Activated CD8-positive, alpha-beta memory T cell treated with anti-CD3 and anti-CD28 coated beads for 36 hours (primary cell): ENCODE measurements around the gene STAC2. TPM values are rescaled to one million over a fixed set of nuclear protein-coding genes. Genes with fewer than 3 reads are reported as not detected.
"Not testable (repeated sequence)": the region's sequence is repeated elsewhere in the genome, so short reads cannot be mapped to it uniquely, and the experiment has no call there.

Experiments used
- CTCF ChIA-PET: fragments of 350-600 bp; sonication (Branson Sonifier 250); formaldehyde crosslinking; loops from one replicate; lab custom pipeline; 2021; ENCODE audit warnings: antibody characterized with exemption; lab: Charles Lee
- POLR2A ChIA-PET: fragments of 350-600 bp; sonication (Branson Sonifier 250); formaldehyde crosslinking; loops from one replicate; lab custom pipeline; 2021; ENCODE audit warnings: antibody characterized with exemption; lab: Charles Lee
- total RNA-seq, 2 experiments: library from RNA; stranded (reverse); gene quantifications; one replicate each; pipeline ENCODE4 v1.2.3, GENCODE V29; 2021

The STAC2 gene, protein sequence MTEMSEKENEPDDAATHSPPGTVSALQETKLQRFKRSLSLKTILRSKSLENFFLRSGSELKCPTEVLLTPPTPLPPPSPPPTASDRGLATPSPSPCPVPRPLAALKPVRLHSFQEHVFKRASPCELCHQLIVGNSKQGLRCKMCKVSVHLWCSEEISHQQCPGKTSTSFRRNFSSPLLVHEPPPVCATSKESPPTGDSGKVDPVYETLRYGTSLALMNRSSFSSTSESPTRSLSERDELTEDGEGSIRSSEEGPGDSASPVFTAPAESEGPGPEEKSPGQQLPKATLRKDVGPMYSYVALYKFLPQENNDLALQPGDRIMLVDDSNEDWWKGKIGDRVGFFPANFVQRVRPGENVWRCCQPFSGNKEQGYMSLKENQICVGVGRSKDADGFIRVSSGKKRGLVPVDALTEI
- total RNA-seq, result not detected

DNA sequence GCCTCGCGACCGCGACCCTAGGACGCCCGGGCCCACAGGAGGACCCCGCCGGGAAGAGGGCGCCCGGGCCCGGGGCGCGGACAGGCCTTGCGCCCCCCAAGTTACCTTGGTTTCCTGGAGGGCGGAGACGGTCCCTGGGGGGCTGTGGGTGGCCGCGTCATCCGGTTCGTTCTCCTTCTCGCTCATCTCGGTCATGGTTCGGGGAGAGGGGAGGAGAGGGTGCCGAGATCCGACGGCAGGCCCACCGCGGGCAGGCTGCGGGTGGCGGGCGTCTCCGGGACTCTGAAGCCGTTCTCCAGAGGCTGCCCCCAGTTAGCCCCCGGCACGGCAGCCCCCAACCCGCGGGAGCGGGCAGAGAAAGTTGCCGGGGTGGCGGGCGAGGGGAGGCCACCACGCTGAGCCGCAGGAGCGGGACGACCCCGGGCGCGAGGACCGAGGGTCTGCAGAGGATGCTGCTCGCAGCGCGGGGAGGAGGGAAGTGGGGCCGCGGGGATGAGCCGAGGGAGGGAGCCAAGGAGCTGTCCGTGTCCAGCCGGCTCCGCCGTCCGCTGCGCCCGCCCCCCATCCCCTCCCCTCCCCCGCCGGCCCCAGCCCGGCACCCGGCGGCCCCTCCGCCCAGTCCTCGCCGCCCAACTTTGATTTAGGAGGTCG lies at the start of gene STAC2:
TSS of gene STAC2 (minus strand) at position 638 of the 651 bp plus-strand sequence. CDS start at position 195, 443 bp downstream.
- CTCF ChIA-PET, result interaction anchor here (1.2 to 1.3 kb wide), 2 partner anchors 10 to 13 kb away, joined by 4 to 6 read pairs; no protein-coding TSS in a partner anchor
- POLR2A ChIA-PET, result no interaction called here

DNA sequence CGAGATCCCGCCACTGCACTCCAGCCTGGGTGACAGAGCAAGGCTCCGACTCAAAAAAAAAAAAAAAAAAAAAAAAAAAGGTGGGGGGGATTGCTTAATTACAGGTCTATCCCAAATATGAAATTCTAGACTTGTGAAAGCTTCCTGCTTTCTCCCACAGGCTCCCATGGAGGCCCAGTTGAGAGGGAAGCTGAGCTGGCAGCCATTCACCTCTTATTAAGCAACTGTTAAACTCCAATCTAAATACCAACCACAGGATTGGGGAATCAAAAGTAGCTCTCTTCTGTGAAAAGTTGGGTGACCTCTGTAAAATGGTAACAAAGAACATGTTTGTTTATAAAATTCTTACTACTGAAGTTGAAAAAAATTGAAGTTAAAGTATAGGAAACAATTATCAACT lies 45.8 kb upstream of the STAC2 start:
- POLR2A ChIA-PET, result no interaction called here
- CTCF ChIA-PET, result interaction anchor here (0.7 kb wide), 1 partner anchor 156 kb away, joined by 7 read pairs; no protein-coding TSS in a partner anchor

- ChIA-PET POLR2A (no interaction called here), CTCF (interaction anchor here (0.9 to 1.1 kb wide), 2 partner anchors 61 to 123 kb away, joined by 4 read pairs; no protein-coding TSS in a partner anchor)
These were observed 45.2 kb upstream of the STAC2 start for GRCh38 chr17:39270923-39271322.

DNA sequence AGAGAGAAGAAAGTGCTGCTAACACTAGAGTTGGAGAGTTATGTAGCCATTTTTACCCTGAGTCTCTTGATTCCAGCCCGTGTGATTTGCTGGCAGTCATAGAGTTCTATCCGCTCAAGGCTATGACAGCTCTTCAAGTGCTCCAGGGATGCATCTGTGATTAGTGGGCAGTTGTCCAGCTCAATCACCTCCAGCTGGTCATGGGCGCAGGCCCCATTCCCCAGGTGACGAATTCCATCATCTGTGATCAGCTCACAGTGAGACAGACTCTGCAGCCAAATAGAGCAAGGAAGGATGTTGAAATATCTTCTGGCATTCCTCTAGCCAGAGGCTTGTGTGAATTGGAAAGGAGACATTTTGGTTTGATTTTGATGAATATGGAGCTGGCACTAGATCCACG lies 38.4 kb upstream of the STAC2 start:
- ChIA-PET POLR2A (no interaction called here), CTCF (interaction anchor here (1.7 kb wide), 1 partner anchor 57 kb away, joined by 4 read pairs; no protein-coding TSS in a partner anchor)

DNA sequence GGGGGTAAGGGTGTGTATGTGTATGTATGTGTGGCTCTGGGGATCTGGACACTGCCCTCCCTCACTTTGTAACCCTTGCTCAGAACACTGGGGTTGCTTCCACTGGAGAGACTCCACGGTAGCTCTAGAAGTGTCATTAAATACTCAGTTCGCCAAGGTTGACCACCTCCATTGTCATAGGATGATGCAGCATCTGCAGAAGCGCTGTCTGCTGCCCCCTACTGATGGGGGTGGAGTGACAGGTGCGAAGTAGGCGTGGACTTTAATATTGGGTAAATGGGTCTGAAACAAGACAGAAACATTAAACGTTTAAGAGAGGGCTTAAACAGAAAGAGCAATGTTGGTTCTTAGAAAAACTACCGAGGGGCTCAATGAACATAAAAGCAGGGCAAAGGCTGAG lies 35.5 kb upstream of the STAC2 start:
- POLR2A ChIA-PET, result no interaction called here
- CTCF ChIA-PET, result interaction anchor here (0.6 kb wide), 1 partner anchor 120 kb away, joined by 3 read pairs; no protein-coding TSS in a partner anchor

DNA sequence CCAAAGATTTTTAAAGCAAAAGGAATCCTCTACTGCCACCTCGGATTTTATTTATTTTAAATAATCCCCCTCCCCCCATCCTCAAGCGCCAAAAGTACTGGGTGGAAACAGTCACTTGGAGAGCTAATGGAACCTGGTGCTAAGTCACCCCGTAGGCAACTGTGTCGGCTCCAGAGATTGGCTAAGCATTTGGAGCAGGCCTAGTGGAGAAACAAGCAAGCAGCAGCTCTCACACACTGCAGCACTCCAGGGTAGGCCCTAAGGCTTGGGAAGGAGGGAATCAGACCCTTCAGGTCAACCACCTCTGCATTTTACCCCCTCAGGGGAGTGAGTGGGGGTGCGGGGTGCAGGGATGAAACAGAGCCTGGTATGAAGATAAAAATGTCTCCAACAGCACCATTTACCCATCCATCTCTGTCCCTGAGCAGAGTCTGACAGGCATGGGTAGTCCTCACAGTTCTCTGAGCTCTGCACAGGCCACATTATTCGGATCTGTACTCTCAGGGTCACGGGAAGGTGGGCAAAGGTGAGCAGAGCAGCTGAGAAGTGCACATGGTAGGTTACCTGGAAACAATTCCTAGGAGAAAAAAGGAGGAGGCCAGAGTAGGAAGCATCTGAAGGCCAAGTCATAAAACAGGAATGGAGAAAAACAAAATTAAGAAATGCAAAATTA lies 27.2 kb upstream of the STAC2 start:
- POLR2A ChIA-PET, result no interaction called here

GRCh38 chr17:39251997-39252396 lies 26.3 kb upstream of the STAC2 start:
- ChIA-PET CTCF (interaction anchor here (0.6 to 1.6 kb wide), 2 partner anchors 45 to 369 kb away, joined by 3 to 6 read pairs; no protein-coding TSS in a partner anchor), POLR2A (no interaction called here)

More for the DNA sequence above, 27.2 kb upstream of the STAC2 start:
- CTCF ChIA-PET, result interaction anchor here (1.0 to 1.6 kb wide), 3 partner anchors 9 to 46 kb away, joined by 4 to 6 read pairs (median 5); no protein-coding TSS in a partner anchor

GRCh38 chr17:39250076-39250475 lies 24.3 kb upstream of the STAC2 start:
- POLR2A ChIA-PET, result not testable (repeated sequence)
- CTCF ChIA-PET, result interaction anchor here (0.6 to 2.8 kb wide), 3 partner anchors 11 to 144 kb away, joined by 3 to 9 read pairs (median 4); no protein-coding TSS in a partner anchor

- ChIA-PET POLR2A (interaction anchor here (0.9 kb wide), 1 partner anchor 39 kb away, joined by 3 read pairs; no protein-coding TSS in a partner anchor), CTCF (interaction anchor here (0.5 to 3.7 kb wide), 5 partner anchors 10 to 262 kb away, joined by 3 to 65 read pairs (median 3); no protein-coding TSS in a partner anchor)
These were observed 20.5 kb upstream of the STAC2 start for GRCh38 chr17:39246274-39246673.

DNA sequence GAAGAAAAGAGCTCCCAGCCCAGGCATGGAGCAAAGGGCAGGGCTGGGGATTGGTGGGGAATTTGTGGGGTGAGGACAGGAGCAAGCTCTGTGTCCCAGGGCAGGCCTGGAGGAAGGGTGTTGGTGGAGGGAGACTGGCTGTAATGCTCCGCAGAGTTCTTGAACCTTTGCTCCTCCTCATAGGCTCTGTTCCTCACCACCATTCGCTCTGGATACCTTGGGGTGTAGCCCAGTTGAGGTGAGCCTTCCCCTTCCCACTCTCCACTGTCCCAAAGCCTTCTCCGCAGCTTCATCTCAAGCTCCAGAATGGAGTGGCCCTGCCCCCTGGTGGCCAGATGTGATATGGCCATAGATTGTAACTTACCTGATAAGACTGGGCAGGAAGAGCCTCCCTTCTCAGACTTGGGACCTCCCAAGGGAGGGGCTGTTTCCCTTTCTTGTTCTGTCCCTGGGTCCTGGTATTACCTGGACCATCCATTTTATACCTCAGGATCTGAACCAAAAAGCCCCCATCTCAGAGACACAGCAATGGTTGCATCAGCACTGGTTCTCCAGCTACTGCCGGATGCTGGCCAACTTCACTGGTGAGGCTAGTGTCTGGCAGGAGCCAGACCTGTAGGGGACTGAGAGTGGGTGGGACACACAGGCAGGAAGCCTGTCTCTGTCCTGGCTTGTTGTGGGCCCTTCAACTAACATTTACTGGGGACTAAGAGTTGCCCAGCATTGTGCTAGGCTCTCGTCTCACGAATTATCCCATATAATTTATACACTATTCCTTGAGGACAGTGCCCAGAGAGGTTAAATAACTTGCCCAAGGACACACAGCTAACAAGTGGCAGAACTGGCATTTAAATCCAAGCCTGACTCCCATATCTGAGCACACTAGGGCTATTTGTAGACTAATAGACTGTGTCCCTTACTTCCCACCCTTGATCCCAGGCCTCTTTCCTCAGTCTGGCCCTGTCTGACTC lies 19.1 kb upstream of the STAC2 start:
- CTCF ChIA-PET, result interaction anchor here (0.6 to 3.7 kb wide), 27 partner anchors 9 to 979 kb away, joined by 3 to 65 read pairs (median 4); partner anchors contain the start of gene RPL19

DNA sequence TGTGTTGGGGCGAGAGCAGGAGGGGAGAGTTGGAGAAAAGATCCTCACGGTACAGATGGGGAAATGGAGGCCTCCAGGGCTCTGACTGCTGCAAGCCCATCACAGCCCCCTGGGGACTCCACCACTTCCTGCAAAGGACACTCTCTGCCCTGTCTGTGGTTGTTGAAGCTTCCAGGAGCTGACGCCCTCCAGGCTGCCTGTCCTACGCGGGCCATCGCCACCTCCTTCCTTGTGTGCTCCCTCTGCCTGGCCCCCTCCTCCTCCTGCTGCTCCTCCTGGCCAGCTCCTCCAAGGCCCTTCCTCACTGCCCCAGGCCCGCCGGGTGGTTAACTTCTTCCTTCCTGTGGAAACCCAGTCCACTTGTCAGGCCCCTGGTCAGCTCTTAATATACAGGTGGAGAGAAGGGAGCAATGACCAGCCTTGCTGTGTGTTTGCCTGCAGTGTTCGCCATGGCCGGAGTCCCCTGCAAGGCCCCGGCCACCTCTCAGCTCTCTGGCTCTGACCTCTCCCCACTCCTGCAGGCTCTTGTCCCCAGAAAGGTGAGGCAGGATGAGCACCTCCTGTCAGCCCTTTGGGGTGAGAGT lies 18.4 kb upstream of the STAC2 start:
- ChIA-PET CTCF (interaction anchor here (0.6 to 3.7 kb wide), 25 partner anchors 8 to 978 kb away, joined by 3 to 65 read pairs (median 4); partner anchors contain the start of gene RPL19), POLR2A (interaction anchor here (0.5 to 1.2 kb wide), 5 partner anchors 13 to 360 kb away, joined by 3 to 6 read pairs (median 3); no protein-coding TSS in a partner anchor)

More for the DNA sequence above, 19.1 kb upstream of the STAC2 start:
- POLR2A ChIA-PET, result interaction anchor here (0.5 to 1.2 kb wide), 6 partner anchors 38 to 376 kb away, joined by 3 to 6 read pairs (median 3); no protein-coding TSS in a partner anchor

DNA sequence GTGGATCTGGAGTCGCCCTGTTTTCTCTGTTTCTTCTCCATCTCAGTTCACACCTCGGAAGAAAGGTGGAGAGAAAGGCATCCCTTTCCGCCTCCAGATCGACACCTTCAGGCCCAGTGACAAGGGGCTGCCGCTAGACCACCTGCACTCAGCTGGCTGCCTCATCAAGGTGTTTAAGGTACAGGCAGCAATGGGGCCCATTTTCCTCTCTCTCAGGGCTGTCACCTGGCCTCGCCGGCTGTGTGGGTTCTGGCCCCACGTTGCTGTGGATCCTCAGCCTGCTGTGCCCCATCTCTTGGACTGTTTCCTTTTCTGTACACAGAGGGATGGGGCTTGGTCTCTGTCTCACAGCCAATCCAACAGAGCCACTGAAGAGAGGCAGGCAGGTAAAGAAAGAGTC lies 17.4 kb upstream of the STAC2 start:
- ChIA-PET POLR2A (no interaction called here), CTCF (interaction anchor here (0.7 to 13.6 kb wide), 4 partner anchors 10 to 131 kb away, joined by 4 to 205 read pairs (median 9); no protein-coding TSS in a partner anchor)

GRCh38 chr17:39240631-39241030 lies 14.9 kb upstream of the STAC2 start:
- POLR2A ChIA-PET, result no interaction called here
- CTCF ChIA-PET, result interaction anchor here (2.9 to 13.6 kb wide), 2 partner anchors 9 to 34 kb away, joined by 14 to 205 read pairs; no protein-coding TSS in a partner anchor

GRCh38 chr17:39239640-39240314 lies 14.0 kb upstream of the STAC2 start:
- ChIA-PET CTCF (interaction anchor here (0.6 to 13.6 kb wide), 5 partner anchors 9 to 257 kb away, joined by 3 to 205 read pairs (median 4); no protein-coding TSS in a partner anchor), POLR2A (no interaction called here)

DNA sequence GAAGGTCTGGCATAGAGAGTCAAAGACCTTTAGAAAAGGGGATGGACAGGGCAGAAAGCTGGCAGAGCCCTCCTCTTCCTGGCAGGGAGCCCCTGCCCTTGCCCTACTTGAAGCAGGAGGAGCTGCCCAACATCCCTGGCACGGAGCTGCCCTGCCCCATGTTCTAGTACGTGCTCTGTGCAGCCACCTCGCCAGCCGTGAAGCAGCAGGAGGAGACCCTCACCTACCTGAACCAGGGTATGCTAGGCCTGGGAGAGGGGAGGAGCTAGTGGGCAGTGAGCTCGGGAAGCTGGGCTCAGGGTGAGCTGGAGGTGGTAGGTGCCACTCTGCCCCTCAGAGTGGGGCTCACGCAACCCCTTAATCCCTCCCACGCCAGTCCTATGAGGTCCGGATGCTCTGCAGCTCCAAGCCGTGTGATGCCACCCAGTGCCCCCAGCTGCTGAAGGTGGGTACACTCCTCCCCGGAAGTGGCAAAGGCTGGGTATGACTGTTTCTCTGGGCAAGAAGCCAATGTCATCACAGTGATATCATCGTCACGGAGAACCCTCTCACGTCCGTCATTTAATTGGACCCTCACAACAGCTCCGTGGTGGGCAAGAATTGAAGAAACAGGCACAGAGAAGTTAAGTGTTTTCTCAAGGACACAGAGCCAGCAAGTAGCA lies 12.7 kb upstream of the STAC2 start:
- ChIA-PET CTCF (interaction anchor here (0.9 to 13.6 kb wide), 7 partner anchors 10 to 85 kb away, joined by 3 to 205 read pairs (median 4); partner anchors contain the start of genes RPL19 and STAC2), POLR2A (interaction anchor here (0.6 to 1.1 kb wide), 3 partner anchors 11 to 340 kb away, joined by 3 to 6 read pairs (median 3); partner anchors contain the start of gene RPL19)
